Calu3 (cell line): ENCODE measurements around the gene AP3B1. TPM values are rescaled to one million over a fixed set of nuclear protein-coding genes. Genes with fewer than 3 reads are reported as not detected.
"Not testable (repeated sequence)": the region's sequence is repeated elsewhere in the genome, so short reads cannot be mapped to it uniquely, and the experiment has no call there.

Experiments
- BruUV-seq: library from RNA; stranded (reverse); fragments of 400-500 nt; replicated peaks from 2 replicates; lab custom pipeline; 2021; lab: Mats Ljungman, UMichigan
- CTCF ChIA-PET: fragments of 300-600 bp; sonication (Branson Sonifier 250); formaldehyde crosslinking; loops from one replicate; lab custom pipeline; 2022; ENCODE audit warnings: antibody characterized with exemption; lab: Charles Lee
- DNase-seq: peaks from one replicate; pipeline ENCODE4 v3.0.0; 2022
- H3K27ac Mint-ChIP-seq: one replicate; pipeline ENCODE4 v1.8.0; 2022; ENCODE audit warnings: mixed read lengths; ENCODE audit not compliant: unreplicated experiment
- H3K27me3 Mint-ChIP-seq: one replicate; pipeline ENCODE4 v1.8.0; 2022; ENCODE audit warnings: mixed read lengths; ENCODE audit not compliant: unreplicated experiment
- H3K36me3 Mint-ChIP-seq: one replicate; pipeline ENCODE4 v1.8.0; 2022; ENCODE audit warnings: mild to moderate bottlenecking, moderate library complexity, mixed read lengths; ENCODE audit not compliant: insufficient read depth, unreplicated experiment
- H3K4me1 Mint-ChIP-seq: one replicate; pipeline ENCODE4 v1.8.0; 2022; ENCODE audit warnings: mild to moderate bottlenecking, low read depth, mixed read lengths; ENCODE audit not compliant: unreplicated experiment
- H3K4me3 Mint-ChIP-seq: one replicate; pipeline ENCODE4 v1.8.0; 2022; ENCODE audit warnings: mild to moderate bottlenecking, low read depth, moderate library complexity, mixed read lengths; ENCODE audit not compliant: unreplicated experiment
- H3K9me3 Mint-ChIP-seq: one replicate; pipeline ENCODE4 v1.8.0; 2022; ENCODE audit warnings: low read depth, mixed read lengths; ENCODE audit not compliant: unreplicated experiment
- intact Hi-C: fragments of 100-400 bp; cut with micrococcal nuclease; formaldehyde crosslinking; loops from one replicate; pipeline ENCODE4 v1.10.0; 2022; ENCODE audit not compliant: unreplicated experiment
- total RNA-seq: library from RNA; stranded (reverse); gene quantifications from 2 replicates; pipeline ENCODE4 v1.2.3, GENCODE V29; 2022
- TF ChIP-seq, protein P1 (sequence below): fragments of 200-600 bp; IDR thresholded peaks from one replicate; pipeline ENCODE4 v1.8.0; 2022; ENCODE audit warnings: antibody characterized with exemption; ENCODE audit not compliant: unreplicated experiment

AP3B1 gene
- total RNA-seq, 1 experiment from 2014 or later = 66.9 TPM

DNA sequence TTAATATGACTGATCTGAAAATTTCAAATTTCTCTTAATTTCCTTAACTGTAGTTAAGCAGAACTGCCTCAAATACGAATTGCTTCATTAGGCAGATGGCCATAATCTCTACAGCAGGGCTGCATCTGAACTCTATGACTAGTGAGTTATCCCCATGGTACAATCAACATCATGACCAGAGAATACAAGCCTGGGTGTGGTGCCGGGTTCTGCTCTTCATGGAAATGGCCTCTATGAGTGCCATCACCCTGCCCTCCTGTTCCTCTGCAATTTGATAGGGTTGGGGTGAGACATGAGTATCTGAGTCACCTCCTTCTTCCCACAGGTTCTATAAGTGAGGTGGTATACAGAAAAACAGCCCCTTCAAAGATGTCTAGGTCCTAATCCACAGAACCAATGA is 235.9 kb downstream of the AP3B1 start:
- no peak overlapping the region for H3K4me3 Mint-ChIP-seq
- DNase-seq = no peak
- intact Hi-C loops = no loop called here
- CTCF ChIA-PET = no interaction called here
- TF ChIP-seq, protein P1, sequence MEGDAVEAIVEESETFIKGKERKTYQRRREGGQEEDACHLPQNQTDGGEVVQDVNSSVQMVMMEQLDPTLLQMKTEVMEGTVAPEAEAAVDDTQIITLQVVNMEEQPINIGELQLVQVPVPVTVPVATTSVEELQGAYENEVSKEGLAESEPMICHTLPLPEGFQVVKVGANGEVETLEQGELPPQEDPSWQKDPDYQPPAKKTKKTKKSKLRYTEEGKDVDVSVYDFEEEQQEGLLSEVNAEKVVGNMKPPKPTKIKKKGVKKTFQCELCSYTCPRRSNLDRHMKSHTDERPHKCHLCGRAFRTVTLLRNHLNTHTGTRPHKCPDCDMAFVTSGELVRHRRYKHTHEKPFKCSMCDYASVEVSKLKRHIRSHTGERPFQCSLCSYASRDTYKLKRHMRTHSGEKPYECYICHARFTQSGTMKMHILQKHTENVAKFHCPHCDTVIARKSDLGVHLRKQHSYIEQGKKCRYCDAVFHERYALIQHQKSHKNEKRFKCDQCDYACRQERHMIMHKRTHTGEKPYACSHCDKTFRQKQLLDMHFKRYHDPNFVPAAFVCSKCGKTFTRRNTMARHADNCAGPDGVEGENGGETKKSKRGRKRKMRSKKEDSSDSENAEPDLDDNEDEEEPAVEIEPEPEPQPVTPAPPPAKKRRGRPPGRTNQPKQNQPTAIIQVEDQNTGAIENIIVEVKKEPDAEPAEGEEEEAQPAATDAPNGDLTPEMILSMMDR = no peak
- no peak overlapping the region for H3K27ac Mint-ChIP-seq
- no peaks in the 10 kb centered on the region for H3K9me3 Mint-ChIP-seq
- H3K36me3 Mint-ChIP-seq = no peaks in the 10 kb centered on the region
- BruUV-seq = no TSS peak
- H3K4me1 Mint-ChIP-seq = no peaks in the 10 kb centered on the region
- no peaks in the 10 kb centered on the region for H3K27me3 Mint-ChIP-seq

DNA sequence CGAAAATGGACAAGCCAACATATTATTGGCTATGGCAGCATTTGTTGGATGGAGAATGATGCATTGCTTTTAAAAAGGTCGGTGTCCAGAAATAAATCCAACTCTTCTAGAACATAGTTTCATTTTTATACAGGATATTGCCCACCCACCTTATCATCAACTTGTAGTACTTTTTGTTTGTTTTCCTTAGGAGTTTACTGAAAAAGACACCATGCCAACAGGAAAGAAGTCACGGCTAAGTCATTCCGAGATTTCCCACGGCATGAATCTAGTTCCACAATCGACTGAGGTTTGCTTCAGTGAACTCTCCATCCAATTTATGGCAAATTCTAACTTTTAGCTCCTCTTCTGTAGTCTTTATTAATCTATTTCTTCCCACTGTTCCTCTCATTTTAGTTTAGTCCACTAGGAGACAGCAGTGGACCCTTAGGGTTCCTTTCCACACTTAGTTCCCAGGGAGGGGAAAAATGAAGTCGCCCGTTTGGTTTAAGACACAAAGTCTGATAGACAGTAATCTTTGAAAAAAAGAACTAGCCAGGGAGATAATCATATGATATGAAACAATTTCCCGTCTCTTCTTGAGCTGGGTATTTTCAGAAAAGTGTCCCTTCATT is 237.5 kb downstream of the AP3B1 start:
- H3K9me3 Mint-ChIP-seq = no peaks in the 10 kb centered on the region
- TF ChIP-seq, protein P1 = no peak
- H3K27me3 Mint-ChIP-seq = no peaks in the 10 kb centered on the region
- DNase-seq = no peak
- H3K4me1 Mint-ChIP-seq = no peaks in the 10 kb centered on the region
- no TSS peak for BruUV-seq
- H3K27ac Mint-ChIP-seq = no peak overlapping the region
- H3K4me3 Mint-ChIP-seq = no peak overlapping the region
- no peaks in the 10 kb centered on the region for H3K36me3 Mint-ChIP-seq
- CTCF ChIA-PET = interaction anchor here (0.6 kb wide), 1 partner anchor 16 kb away, joined by 4 read pairs; no protein-coding TSS in a partner anchor
- intact Hi-C loops = no loop called here

DNA sequence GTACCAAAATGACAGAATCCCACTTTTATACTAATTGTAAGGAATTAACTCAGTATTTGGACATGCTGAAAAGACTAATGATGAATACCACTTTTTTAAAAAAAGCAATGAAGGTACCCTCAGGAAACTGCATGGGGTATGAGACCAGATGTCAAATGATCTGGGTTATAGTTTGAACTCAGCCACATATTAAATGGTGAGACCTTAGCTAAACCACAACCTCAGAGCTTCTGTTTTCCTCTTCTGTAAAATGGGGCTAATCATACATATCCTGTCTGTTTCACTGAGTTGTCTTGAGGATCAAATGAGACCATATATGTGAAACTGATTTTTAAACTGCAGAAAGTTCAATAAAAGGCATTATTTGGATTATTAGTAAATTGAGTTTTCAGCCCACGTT is 238.4 kb downstream of the AP3B1 start:
- BruUV-seq = no TSS peak
- intact Hi-C loops = no loop called here
- H3K4me1 Mint-ChIP-seq = no peaks in the 10 kb centered on the region
- CTCF ChIA-PET = interaction anchor here (0.6 kb wide), 1 partner anchor 71 kb away, joined by 8 read pairs; no protein-coding TSS in a partner anchor
- H3K4me3 Mint-ChIP-seq = no peak overlapping the region
- no peaks in the 10 kb centered on the region for H3K27me3 Mint-ChIP-seq
- H3K36me3 Mint-ChIP-seq = no peaks in the 10 kb centered on the region
- TF ChIP-seq, protein P1 = no peak
- no peak overlapping the region for H3K27ac Mint-ChIP-seq
- DNase-seq = no peak
- no peaks in the 10 kb centered on the region for H3K9me3 Mint-ChIP-seq

DNA sequence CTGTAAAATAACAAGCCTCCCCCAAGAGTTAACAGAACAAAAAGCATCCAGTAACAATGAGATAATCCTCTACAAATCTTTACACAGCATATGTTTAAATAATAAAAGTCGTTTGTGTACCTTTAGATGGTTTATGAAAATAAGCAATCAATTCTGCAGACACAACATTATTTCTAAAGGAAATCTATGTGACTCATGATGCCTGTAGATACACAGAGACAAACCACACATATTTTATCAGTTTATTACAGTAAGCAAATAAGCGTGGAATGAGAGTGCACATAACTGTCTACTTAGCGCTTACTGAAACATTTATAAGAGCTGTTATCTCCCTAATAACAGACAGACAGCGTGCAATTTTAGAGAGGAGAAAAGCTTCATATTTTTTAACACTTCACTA is 243.6 kb downstream of the AP3B1 start:
- TF ChIP-seq, protein P1 = no peak
- CTCF ChIA-PET = interaction anchor here (0.6 kb wide), 1 partner anchor 19 kb away, joined by 3 read pairs; no protein-coding TSS in a partner anchor
- intact Hi-C loops = no loop called here
- Mint-ChIP-seq H3K4me1 (no peaks in the 10 kb centered on the region), H3K36me3 (no peaks in the 10 kb centered on the region), H3K27me3 (no peaks in the 10 kb centered on the region), H3K27ac (no peak overlapping the region), H3K4me3 (no peak overlapping the region), H3K9me3 (no peaks in the 10 kb centered on the region)
- BruUV-seq = no TSS peak
- no peak for DNase-seq

DNA sequence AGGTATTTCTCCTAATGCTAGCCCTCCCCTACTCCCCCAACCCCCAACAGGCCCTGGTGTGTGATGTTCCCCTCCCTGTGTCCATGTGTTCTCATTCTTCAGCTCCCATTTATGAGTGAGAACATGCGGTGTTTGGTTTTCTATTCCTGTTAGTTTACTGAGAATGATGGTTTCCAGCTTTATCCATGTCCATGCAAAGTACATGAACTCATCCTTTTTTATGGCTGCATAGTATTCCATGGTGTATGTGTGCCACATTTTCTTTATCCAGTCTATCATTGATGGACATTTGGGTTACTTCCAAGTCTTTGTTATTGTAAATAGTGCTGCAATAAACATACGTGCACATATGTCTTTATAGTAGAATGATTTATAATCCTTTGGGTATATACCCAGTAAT is 247.7 kb downstream of the AP3B1 start:
- H3K27ac Mint-ChIP-seq = not testable (repeated sequence)

More for the DNA sequence above, 247.7 kb downstream of the AP3B1 start:
- H3K27me3 Mint-ChIP-seq, H3K36me3 Mint-ChIP-seq, DNase-seq, CTCF ChIA-PET, H3K9me3 Mint-ChIP-seq, H3K4me3 Mint-ChIP-seq, intact Hi-C loops, H3K4me1 Mint-ChIP-seq, BruUV-seq: not testable (repeated sequence)
